HFF-Myc (cell line): Measurements from ENCODE around the gene MTMR2.

Source experiments
- DNase-seq: peaks from one replicate; pipeline ENCODE4 v3.0.0-alpha.2; 2011; ENCODE audit warnings: low read depth; ENCODE audit errors: extremely low read depth
- H3K4me3 ChIP-seq: replicated peaks from 2 replicates; pipeline ENCODE4 v1.5.1; 2011; ENCODE audit warnings: low read depth, mild to moderate bottlenecking, control low read depth, low read length
- CTCF ChIP-seq: IDR thresholded peaks from 2 replicates; pipeline ENCODE4 v1.5.1; 2012; ENCODE audit warnings: mild to moderate bottlenecking, low read depth, low read length, control low read depth; ENCODE audit errors: missing control alignments

The MTMR2 gene

GRCh38 chr11:95915051-95915450 lies 8.9 kb downstream of the MTMR2 start:
- no peak for DNase-seq
- no peak overlapping the region for H3K4me3 ChIP-seq

GRCh38 chr11:95913830-95914615 lies 9.9 kb downstream of the MTMR2 start:
- no peak overlapping the region for H3K4me3 ChIP-seq
- no peak for DNase-seq
- TF ChIP-seq CTCF: no peak

More at GRCh38 chr11:95915051-95915450, 8.9 kb downstream of the MTMR2 start:
- TF ChIP-seq CTCF: no peak

GRCh38 chr11:95912902-95913560 lies 10.9 kb downstream of the MTMR2 start:
- H3K4me3 ChIP-seq: no peak overlapping the region
- DNase-seq: no peak
- no peak for TF ChIP-seq CTCF

- no peak overlapping the region for H3K4me3 ChIP-seq
- no peak for DNase-seq
- no peak for TF ChIP-seq CTCF
These were observed 12.5 kb downstream of the MTMR2 start for GRCh38 chr11:95911369-95911759.

- H3K4me3 ChIP-seq: no peak overlapping the region
- no peak for DNase-seq
These were observed 13.1 kb downstream of the MTMR2 start for GRCh38 chr11:95910638-95911368.

GRCh38 chr11:95908826-95909225 lies 15.1 kb downstream of the MTMR2 start:
- no peak for TF ChIP-seq CTCF
- no peak overlapping the region for H3K4me3 ChIP-seq
- no peak for DNase-seq

More at GRCh38 chr11:95910638-95911368, 13.1 kb downstream of the MTMR2 start:
- TF ChIP-seq CTCF: no peak
